Activated CD4-positive, alpha-beta T cell treated with anti-CD3 and anti-CD28 coated beads, Interleukin-2, amount 10 ng/mL, durations not matched to agents 7 days and 5 days (primary cell): ENCODE results near the gene PCNX1. TPM values are rescaled to one million over a fixed set of nuclear protein-coding genes. Genes with fewer than 3 reads are reported as not detected.

Source experiments
- CTCF ChIA-PET: fragments of 350-600 bp; sonication (Branson Sonifier 250); formaldehyde crosslinking; loops from one replicate; lab custom pipeline; 2021; ENCODE audit warnings: antibody characterized with exemption; lab: Charles Lee
- POLR2A ChIA-PET: fragments of 350-600 bp; sonication (Branson Sonifier 250); formaldehyde crosslinking; loops from one replicate; lab custom pipeline; 2021; ENCODE audit warnings: antibody characterized with exemption; lab: Charles Lee
- DNase-seq: peaks from one replicate; pipeline ENCODE4 v3.0.0-alpha.2; 2020
- H3K27ac Mint-ChIP-seq: one replicate; pipeline ENCODE4 v1.8.0; 2021; ENCODE audit warnings: mild to moderate bottlenecking, moderate library complexity, mixed read lengths
- H3K27me3 Mint-ChIP-seq: one replicate; pipeline ENCODE4 v1.8.0; 2021; ENCODE audit warnings: mixed read lengths
- H3K36me3 Mint-ChIP-seq: one replicate; pipeline ENCODE4 v1.8.0; 2021; ENCODE audit warnings: low read depth, mixed read lengths
- H3K4me1 Mint-ChIP-seq: one replicate; pipeline ENCODE4 v1.8.0; 2021; ENCODE audit warnings: mixed read lengths
- H3K4me3 Mint-ChIP-seq: one replicate; pipeline ENCODE4 v1.8.0; 2021; ENCODE audit warnings: mild to moderate bottlenecking, moderate library complexity, mixed read lengths
- H3K9me3 Mint-ChIP-seq: one replicate; pipeline ENCODE4 v1.8.0; 2021; ENCODE audit warnings: mixed read lengths
- total RNA-seq, 2 experiments: library from RNA; stranded (reverse); gene quantifications; one replicate each; pipeline ENCODE4 v1.2.3, GENCODE V29; 2021

The PCNX1 gene
- total RNA-seq, 2 experiments from 2014 or later: 56.6 to 72.1 TPM

DNA sequence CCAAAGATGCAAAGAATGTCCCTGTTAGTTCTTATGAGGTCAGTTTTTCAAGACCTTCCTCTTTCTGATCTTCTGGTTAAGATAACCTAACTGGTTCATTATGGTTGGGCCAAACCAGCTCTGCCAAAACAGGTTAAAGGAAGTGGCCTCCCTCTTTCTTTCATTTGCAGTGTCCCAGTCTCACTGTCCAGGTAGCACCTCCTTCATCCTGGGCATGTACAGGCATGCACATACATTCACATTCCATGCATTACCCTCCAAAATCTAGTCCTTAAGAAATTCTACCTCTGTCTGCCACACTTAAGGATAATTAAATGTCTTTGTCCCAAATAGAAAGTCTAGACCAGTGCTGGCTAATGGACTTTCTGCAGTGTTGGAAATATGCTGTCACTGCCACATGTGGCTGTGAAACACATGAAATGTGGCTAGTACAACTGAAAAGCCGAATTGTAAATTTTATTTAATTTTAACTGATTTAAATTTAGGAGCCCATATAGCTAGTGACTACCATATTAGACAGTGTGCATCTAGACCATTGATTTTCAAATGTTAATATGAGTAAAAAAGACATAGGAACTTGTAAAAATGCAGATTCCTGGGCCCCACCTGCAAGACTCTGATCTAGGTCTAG lies 169.3 kb downstream of the PCNX1 start:
- H3K36me3 Mint-ChIP-seq: peaks cover 83% of the 10 kb centered on the region
- H3K9me3 Mint-ChIP-seq: peaks cover 24% of the 10 kb centered on the region
- no peak for DNase-seq
- ChIA-PET POLR2A (no interaction called here), CTCF (interaction anchor here (0.5 to 1.6 kb wide), 2 partner anchors 10 to 127 kb away, joined by 3 to 4 read pairs; no protein-coding TSS in a partner anchor)
- H3K4me1 Mint-ChIP-seq: peaks cover 3% of the 10 kb centered on the region
- H3K4me3 Mint-ChIP-seq: no peak overlapping the region
- H3K27ac Mint-ChIP-seq: no peak overlapping the region
- H3K27me3 Mint-ChIP-seq: no peaks in the 10 kb centered on the region

DNA sequence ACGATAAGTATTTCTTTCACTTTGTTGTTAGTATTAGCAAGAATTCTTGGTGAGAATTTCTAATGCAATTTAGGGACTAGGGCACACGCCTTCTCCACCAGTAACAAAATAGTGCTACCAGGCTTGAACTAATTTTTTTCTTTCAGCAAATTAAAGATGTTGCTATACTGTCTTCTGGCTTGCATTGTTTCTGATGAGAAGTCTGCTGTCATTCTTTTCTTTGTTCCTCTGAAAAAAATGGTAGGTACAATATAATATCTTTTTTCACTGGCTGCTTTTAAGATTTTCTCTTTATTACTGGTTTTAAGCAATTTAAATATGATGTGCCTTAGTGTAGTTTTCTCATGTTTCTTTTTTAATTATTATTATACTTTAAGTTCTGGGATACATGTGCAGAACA lies 171.2 kb downstream of the PCNX1 start:
- no peak for DNase-seq
- peaks cover 2% of the 10 kb centered on the region for H3K4me1 Mint-ChIP-seq
- no peaks in the 10 kb centered on the region for H3K27me3 Mint-ChIP-seq
- POLR2A ChIA-PET: no interaction called here
- CTCF ChIA-PET: interaction anchor here (0.6 kb wide), 1 partner anchor 25 kb away, joined by 3 read pairs; no protein-coding TSS in a partner anchor
- peaks cover 86% of the 10 kb centered on the region for H3K36me3 Mint-ChIP-seq
- H3K9me3 Mint-ChIP-seq: peaks cover 23% of the 10 kb centered on the region
- H3K27ac Mint-ChIP-seq: no peak overlapping the region
- H3K4me3 Mint-ChIP-seq: no peak overlapping the region

DNA sequence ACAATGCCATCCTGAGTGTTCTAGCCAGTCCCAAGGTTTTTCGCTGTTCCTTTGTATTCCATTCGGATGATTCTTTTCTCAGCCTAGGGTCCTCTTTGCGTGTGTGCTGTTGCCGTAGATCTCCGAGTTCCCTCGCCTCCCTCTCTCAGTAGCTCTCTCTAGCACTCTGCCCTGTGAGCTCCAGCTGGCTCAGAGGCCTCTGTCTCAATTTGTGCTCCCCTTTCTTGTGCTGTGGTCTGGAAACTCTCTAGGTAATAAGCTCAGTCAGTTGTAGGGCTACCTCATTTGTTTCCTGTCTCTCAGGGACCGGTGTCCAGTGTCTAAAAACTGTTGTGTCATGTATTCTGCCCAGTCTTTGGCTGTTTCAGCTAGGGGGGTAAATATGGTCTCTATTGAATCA lies 179.3 kb downstream of the PCNX1 start:
- DNase-seq: no peak
- POLR2A ChIA-PET: no interaction called here
- no peaks in the 10 kb centered on the region for H3K9me3 Mint-ChIP-seq
- peaks cover 62% of the 10 kb centered on the region for H3K36me3 Mint-ChIP-seq
- H3K27ac Mint-ChIP-seq: no peak overlapping the region
- H3K4me1 Mint-ChIP-seq: no peaks in the 10 kb centered on the region
- no peak overlapping the region for H3K4me3 Mint-ChIP-seq
- CTCF ChIA-PET: interaction anchor here (1.0 kb wide), 1 partner anchor 10 kb away, joined by 4 read pairs; no protein-coding TSS in a partner anchor
- no peaks in the 10 kb centered on the region for H3K27me3 Mint-ChIP-seq

DNA sequence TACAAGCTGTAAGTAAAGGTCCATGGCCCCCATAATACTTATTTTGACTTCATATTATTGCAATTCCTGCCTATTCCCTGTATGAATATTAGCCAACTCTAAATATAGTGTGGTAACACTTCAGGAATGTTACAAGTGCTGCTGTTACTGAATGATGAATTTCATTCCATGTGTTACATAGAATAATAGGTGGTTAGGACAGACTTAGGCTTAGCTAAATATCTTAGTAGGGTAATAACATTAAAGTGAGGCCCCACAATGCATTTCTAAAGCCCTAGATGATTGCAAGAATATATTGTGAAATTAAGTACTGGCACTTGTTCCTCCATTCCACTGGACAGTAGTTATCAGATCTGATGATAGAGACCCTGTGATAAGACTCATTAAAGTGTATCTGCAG lies 182.7 kb downstream of the PCNX1 start:
- ChIA-PET POLR2A (no interaction called here), CTCF (no interaction called here)
- H3K27ac Mint-ChIP-seq: no peak overlapping the region
- H3K27me3 Mint-ChIP-seq: no peaks in the 10 kb centered on the region
- peaks cover 4% of the 10 kb centered on the region for H3K9me3 Mint-ChIP-seq
- H3K4me1 Mint-ChIP-seq: peaks cover 3% of the 10 kb centered on the region
- no peak overlapping the region for H3K4me3 Mint-ChIP-seq
- no peak for DNase-seq
- H3K36me3 Mint-ChIP-seq: peaks cover 70% of the 10 kb centered on the region

DNA sequence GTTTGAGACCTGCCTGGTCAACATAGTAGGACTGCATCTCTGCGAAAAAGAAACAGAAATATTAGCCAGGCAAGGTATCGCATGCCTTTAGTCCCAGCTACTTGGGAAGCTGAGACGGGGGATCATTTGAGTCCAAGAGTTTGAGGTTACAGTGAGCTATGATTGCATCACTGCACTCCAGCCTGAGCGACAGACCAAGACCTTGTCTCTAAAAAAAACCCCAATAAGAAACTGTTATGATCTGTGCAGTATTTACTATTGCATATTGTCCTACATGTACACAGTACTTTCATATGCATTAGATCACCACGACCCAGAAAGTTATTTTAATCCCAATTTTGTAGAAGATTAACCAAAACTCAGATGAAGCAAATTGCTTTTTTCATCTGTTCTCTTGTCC lies 187.5 kb downstream of the PCNX1 start:
- CTCF ChIA-PET: no interaction called here
- H3K9me3 Mint-ChIP-seq: peaks cover 14% of the 10 kb centered on the region
- H3K36me3 Mint-ChIP-seq: peaks cover 60% of the 10 kb centered on the region
- DNase-seq: no peak
- no peaks in the 10 kb centered on the region for H3K27me3 Mint-ChIP-seq
- H3K4me1 Mint-ChIP-seq: peaks cover 3% of the 10 kb centered on the region
- POLR2A ChIA-PET: no interaction called here
- no peak overlapping the region for H3K27ac Mint-ChIP-seq
- H3K4me3 Mint-ChIP-seq: no peak overlapping the region

DNA sequence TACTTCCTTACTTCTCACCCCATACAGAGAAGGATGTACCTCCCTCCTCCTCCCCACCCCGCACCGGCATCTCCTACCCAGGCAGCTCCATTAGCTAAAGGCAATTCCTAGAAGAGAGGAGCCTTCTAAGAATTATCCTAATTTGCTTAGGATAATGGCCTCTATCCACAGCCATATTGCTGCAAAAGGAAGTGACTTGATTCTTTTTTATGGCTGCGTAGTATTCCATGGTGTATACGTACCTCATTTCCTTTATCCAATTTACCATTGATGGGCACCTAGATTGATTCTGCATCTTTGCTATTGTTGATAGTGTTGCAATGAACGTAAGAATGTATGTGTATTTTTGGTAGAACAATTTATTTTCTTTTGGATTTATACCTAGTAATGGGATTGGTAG lies 189.7 kb downstream of the PCNX1 start:
- Mint-ChIP-seq H3K36me3 (peaks cover 45% of the 10 kb centered on the region), H3K4me1 (peaks cover 3% of the 10 kb centered on the region), H3K9me3 (peaks cover 13% of the 10 kb centered on the region), H3K27ac (no peak overlapping the region), H3K4me3 (no peak overlapping the region), H3K27me3 (no peaks in the 10 kb centered on the region)
- DNase-seq: no peak
- ChIA-PET POLR2A (interaction anchor here (0.6 kb wide), 1 partner anchor 446 kb away, joined by 4 read pairs; no protein-coding TSS in a partner anchor), CTCF (no interaction called here)

DNA sequence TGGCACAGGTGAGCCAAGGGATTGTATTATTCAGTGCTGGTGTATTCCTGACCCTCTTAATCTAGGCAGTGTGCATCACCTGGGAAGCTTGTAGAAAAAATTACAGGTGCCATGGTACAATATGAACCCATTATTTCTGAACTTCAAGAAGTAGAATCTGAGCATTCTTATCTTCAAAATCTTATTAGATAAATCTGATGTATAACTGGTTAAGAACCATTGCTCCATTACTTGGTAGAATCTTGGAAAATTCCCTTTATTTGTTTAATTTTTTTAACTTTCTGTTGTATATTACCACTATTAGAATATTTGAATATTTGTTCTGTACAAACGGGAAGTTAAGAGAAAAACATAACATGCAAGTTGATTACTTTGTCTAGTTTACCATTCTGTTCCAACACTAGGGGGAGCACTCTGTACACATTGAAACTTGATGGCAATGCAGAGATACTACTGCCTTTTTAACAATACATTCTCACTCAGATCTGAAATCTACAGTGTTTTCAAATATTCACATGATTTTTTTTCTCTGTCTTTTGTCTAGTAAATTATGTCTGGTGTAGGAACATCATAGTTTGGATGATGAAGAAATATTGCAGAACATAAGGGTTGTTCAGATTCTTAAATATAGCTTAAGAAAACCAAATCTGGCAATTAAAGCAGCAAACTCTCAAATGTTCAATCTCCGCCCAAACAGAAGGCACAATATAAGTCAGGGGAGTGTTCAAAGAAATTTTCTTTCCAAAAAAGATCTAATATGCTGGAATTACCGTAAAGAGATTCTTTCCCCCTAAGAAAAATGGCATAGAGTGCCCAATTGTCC lies 196.6 kb downstream of the PCNX1 start:
- peak; percentile 53 for DNase-seq
- Mint-ChIP-seq H3K9me3 (no peaks in the 10 kb centered on the region), H3K36me3 (peaks cover 30% of the 10 kb centered on the region), H3K27ac (no peak overlapping the region), H3K4me1 (no peaks in the 10 kb centered on the region), H3K4me3 (no peak overlapping the region), H3K27me3 (no peaks in the 10 kb centered on the region)
- ChIA-PET CTCF (interaction anchor here (0.6 to 1.8 kb wide), 8 partner anchors 11 to 1458 kb away, joined by 3 to 5 read pairs (median 3); no protein-coding TSS in a partner anchor), POLR2A (no interaction called here)

DNA sequence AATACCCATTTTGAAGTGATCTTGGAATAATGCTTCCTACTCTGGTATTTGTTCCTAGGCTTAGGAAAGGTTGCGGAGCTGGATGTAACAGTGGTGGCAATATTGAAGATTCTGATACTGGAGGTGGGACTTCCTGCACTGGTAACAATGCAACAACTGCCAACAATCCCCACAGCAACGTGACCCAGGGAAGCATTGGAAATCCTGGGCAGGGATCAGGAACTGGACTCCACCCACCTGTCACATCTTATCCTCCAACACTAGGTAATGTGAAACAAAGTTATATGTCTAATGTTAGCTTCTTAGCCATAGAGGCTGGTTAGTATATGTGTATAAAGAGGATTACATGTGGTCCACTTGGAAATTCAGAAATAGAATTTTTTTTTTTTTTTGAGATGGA lies 197.9 kb downstream of the PCNX1 start:
- Mint-ChIP-seq H3K4me3 (no peak overlapping the region), H3K27ac (no peak overlapping the region), H3K36me3 (peaks cover 40% of the 10 kb centered on the region), H3K9me3 (no peaks in the 10 kb centered on the region), H3K4me1 (no peaks in the 10 kb centered on the region), H3K27me3 (no peaks in the 10 kb centered on the region)
- no peak for DNase-seq
- ChIA-PET POLR2A (interaction anchor here (0.6 kb wide), 1 partner anchor 1135 kb away, joined by 3 read pairs; no protein-coding TSS in a partner anchor), CTCF (interaction anchor here (0.6 to 1.4 kb wide), 4 partner anchors 18 to 1152 kb away, joined by 3 to 4 read pairs (median 3); no protein-coding TSS in a partner anchor)

DNA sequence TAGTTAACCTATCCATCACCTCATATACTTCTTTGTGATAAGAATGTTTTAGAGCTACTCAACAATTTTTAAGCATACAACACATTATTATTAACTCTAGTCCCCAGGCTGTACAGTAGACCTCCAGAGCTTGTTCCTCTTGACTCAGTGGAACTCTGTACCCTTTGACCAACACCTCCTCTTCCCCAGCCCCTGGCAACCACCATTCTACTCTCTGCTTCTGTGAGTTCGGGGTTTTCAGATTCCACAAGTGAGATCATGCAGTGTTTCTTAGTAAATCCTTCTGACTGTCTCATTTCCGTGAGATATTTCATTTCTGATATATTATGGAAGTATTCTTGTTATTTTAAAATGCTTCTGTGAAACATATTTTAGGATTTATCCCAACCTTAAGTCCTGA lies 200.7 kb downstream of the PCNX1 start:
- CTCF ChIA-PET: no interaction called here
- no peaks in the 10 kb centered on the region for H3K9me3 Mint-ChIP-seq

DNA sequence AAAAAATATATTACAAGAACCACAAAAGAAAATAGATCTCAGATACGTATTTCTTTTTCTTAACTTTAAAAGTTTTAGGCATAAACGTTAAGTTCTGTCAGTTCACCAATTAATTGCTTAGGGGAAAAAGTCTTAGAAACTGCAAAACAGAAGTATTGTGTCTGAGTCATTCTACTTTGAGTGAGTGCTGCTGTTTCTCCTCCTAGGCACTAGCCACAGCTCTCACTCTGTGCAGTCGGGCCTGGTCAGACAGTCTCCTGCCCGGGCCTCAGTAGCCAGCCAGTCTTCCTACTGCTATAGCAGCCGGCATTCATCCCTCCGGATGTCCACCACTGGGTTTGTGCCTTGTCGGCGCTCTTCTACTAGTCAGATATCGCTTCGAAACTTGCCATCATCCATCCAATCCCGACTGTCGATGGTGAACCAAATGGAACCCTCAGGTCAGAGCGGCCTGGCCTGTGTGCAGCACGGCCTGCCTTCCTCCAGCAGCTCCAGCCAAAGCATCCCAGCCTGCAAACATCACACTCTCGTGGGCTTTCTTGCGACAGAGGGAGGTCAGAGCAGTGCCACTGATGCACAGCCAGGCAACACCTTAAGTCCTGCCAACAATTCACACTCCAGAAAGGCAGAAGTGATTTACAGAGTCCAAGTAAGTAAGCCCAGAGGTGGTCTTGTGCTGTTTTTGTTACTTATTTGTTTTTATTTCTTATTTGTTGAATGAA lies 201.3 kb downstream of the PCNX1 start:
- Mint-ChIP-seq H3K4me3 (no peak overlapping the region), H3K36me3 (peaks cover 42% of the 10 kb centered on the region), H3K27ac (no peak overlapping the region), H3K27me3 (no peaks in the 10 kb centered on the region), H3K9me3 (no peaks in the 10 kb centered on the region), H3K4me1 (no peaks in the 10 kb centered on the region)
- CTCF ChIA-PET: no interaction called here
- POLR2A ChIA-PET: no interaction called here
- no peak for DNase-seq

More for the DNA sequence above, 200.7 kb downstream of the PCNX1 start:
- POLR2A ChIA-PET: no interaction called here
- Mint-ChIP-seq H3K4me1 (no peaks in the 10 kb centered on the region), H3K36me3 (peaks cover 46% of the 10 kb centered on the region), H3K27ac (no peak overlapping the region), H3K27me3 (no peaks in the 10 kb centered on the region), H3K4me3 (no peak overlapping the region)
- no peak for DNase-seq

DNA sequence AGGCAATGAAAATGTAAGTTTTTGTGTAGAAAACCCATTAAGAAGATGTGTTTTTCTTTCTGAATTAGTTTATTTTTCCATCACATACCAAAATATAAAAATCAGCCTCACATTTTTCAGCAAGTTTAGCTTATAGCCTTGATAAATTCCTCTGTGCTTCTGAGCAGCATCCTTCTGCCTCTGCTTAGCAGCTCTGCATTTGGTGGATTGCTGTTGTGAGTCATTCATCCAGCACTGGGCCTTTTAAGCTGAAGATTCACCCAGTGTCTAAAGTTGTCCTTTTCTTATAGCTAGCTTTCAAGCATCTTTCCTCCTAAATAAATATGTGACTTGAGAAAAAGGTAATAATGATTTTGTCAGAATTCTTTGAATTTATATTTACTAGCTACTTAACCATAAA lies 206.1 kb downstream of the PCNX1 start:
- H3K27ac Mint-ChIP-seq: no peak overlapping the region
- ChIA-PET CTCF (no interaction called here), POLR2A (no interaction called here)
- peaks cover 33% of the 10 kb centered on the region for H3K36me3 Mint-ChIP-seq
- H3K9me3 Mint-ChIP-seq: no peaks in the 10 kb centered on the region
- H3K4me1 Mint-ChIP-seq: no peaks in the 10 kb centered on the region
- H3K27me3 Mint-ChIP-seq: no peaks in the 10 kb centered on the region
- DNase-seq: no peak
- no peak overlapping the region for H3K4me3 Mint-ChIP-seq

DNA sequence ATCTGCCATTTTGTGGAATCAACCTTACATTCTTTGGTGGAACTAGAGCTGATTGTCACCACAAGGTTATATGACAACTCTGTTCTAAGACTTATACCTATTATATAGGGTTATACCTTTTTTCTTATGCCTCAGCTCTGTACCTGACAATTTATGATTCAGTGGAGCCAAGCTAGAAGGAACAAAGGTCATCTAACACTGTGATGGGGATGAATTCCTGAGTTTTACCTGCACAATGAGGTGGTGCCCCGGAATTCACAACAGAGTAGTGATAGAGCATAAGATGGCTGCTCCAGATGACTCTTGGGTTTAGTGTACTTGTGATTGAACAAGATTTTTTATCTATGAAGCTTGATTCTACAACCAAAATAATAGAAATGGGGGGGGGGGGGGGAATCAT lies 207.3 kb downstream of the PCNX1 start:
- no peak overlapping the region for H3K4me3 Mint-ChIP-seq
- POLR2A ChIA-PET: no interaction called here

More for the DNA sequence above, 207.3 kb downstream of the PCNX1 start:
- Mint-ChIP-seq H3K36me3 (peaks cover 27% of the 10 kb centered on the region), H3K27ac (no peak overlapping the region), H3K4me1 (no peaks in the 10 kb centered on the region), H3K27me3 (no peaks in the 10 kb centered on the region), H3K9me3 (no peaks in the 10 kb centered on the region)
- no peak for DNase-seq
- CTCF ChIA-PET: interaction anchor here (0.7 to 1.5 kb wide), 2 partner anchors 11 to 346 kb away, joined by 3 to 5 read pairs; no protein-coding TSS in a partner anchor
